Fibroblast of skin of scalp (primary cell): ENCODE results near the gene PRKCD.

ENCODE experiments used
- DNase-seq: peaks from one replicate; pipeline ENCODE4 v3.0.0-alpha.2; 2013

Gene PRKCD

GRCh38 chr3:53155760-53156159 is 5.2 kb upstream of the PRKCD start:
- DNase-seq, result no peak

- no peak for DNase-seq
Observed at GRCh38 chr3:53156368-53156834, 4.6 kb upstream of the PRKCD start.

- DNase-seq, result no peak
Observed at GRCh38 chr3:53157974-53158580, 2.9 kb upstream of the PRKCD start.

- DNase-seq, result no peak
Observed at GRCh38 chr3:53158765-53159155, 2.2 kb upstream of the PRKCD start.

- DNase-seq, result no peak
Observed at GRCh38 chr3:53159156-53160060, 1.6 kb upstream of the PRKCD start.

GRCh38 chr3:53160061-53160659 is 849 bp upstream of the PRKCD start:
- DNase-seq, result no peak

GRCh38 chr3:53161450-53161819 is 426 bp downstream of the PRKCD start:
- no peak for DNase-seq

- peak; percentile 12 for DNase-seq
Observed at GRCh38 chr3:53161820-53162671, 1.0 kb downstream of the PRKCD start.

- DNase-seq, result no peak
Observed at GRCh38 chr3:53162672-53163443, 1.8 kb downstream of the PRKCD start.

- no peak for DNase-seq
Observed at GRCh38 chr3:53163444-53164387, 2.7 kb downstream of the PRKCD start.

GRCh38 chr3:53164911-53165310 is 3.9 kb downstream of the PRKCD start:
- no peak for DNase-seq

GRCh38 chr3:53166206-53166605 is 5.2 kb downstream of the PRKCD start:
- DNase-seq, result no peak

- DNase-seq, result peak; percentile 12
Observed at GRCh38 chr3:53166781-53167291, 5.8 kb downstream of the PRKCD start.

- DNase-seq, result no peak
Observed at GRCh38 chr3:53167418-53168174, 6.6 kb downstream of the PRKCD start.

GRCh38 chr3:53168175-53168923 is 7.3 kb downstream of the PRKCD start:
- no peak for DNase-seq

GRCh38 chr3:53169045-53169831 is 8.2 kb downstream of the PRKCD start:
- DNase-seq, result no peak

GRCh38 chr3:53169832-53170324 is 8.9 kb downstream of the PRKCD start:
- DNase-seq, result no peak
